ENCODE measurements around the gene CATSPER2. TPM values are rescaled to one million over a fixed set of nuclear protein-coding genes. Genes with fewer than 3 reads are reported as not detected.
"Not testable (repeated sequence)": the region's sequence is repeated elsewhere in the genome, so short reads cannot be mapped to it uniquely, and the experiment has no call there.

Gene CATSPER2
- total and polyA plus RNA-seq, 12 donors = 0.28 to 5.9 (median 1.3) TPM

DNA sequence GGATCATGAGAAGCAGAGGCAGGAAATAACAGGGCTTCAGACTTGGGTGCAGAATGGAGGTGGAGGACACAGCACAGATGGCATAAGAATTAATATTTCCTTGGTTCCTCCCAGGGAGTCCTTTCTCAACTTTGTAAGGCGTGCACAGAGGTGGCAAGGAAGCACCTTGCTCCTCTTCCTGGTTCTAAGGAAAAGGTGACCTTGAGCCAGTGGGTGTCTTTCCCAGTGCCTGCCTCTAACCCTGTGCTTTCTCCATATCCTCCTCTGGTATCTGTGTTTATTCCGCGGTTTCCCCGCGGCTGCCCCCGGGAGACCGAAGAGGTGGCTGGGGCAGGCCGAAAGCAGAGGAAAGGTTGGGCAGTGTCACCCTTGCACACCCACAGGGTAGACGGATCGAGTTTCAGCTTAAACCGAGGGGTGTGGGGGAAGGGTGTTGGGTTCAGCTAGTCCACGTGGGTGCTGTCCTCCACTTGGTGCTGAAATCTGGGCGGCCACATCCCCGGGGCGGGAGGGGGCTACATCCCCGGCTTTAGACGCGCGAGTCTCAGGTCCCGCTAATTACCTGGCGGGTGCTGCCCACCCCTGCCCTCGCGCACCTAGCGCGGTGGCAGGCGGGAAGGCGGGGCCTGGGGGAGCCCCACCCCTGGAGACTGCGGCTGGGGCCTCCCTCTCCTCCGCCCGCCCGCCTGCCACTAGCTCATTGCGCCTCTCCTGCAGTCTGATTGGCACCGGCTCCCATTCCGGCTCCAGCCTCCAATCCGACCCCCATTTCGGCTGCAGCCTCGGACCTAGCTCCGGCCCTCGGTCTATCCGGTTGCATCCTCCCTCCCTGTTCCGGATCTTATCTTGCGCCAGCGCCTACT, 55.1 kb downstream of the CATSPER2 start, which contains the start of gene CKMT1B:
TSS of gene CKMT1B (plus strand) at position 700 of the 863 bp plus-strand sequence. CDS start 192 bp downstream, outside the sequence.
- peak in 6 of 8 donors; percentile 17 to 62 (median 40) for ATAC-seq
- H3K4me3 ChIP-seq; H3K27ac ChIP-seq; H3K36me3 ChIP-seq; DNase-seq; intact Hi-C loops (cut with DNase I); H3K4me1 ChIP-seq; H3K27me3 ChIP-seq; H3K9me3 ChIP-seq: not testable (repeated sequence)
- no CpG with 5 or more reads among the region's 43 CpGs for WGBS, 2 donors

GRCh38 chr15:43592841-43593240, 55.8 kb downstream of the CATSPER2 start:
- H3K27ac ChIP-seq; H3K4me3 ChIP-seq; H3K9me3 ChIP-seq; H3K36me3 ChIP-seq; H3K27me3 ChIP-seq; DNase-seq; H3K4me1 ChIP-seq; ATAC-seq; intact Hi-C loops (cut with DNase I): not testable (repeated sequence)
- 17% methylated on average over 4 of the region's 8 CpGs for WGBS, 2 donors

- peak; percentile 98 to 100 (median 99) for ATAC-seq
- H3K27me3 ChIP-seq; DNase-seq; H3K36me3 ChIP-seq; H3K4me3 ChIP-seq; intact Hi-C loops (cut with DNase I); H3K27ac ChIP-seq; H3K4me1 ChIP-seq; H3K9me3 ChIP-seq: not testable (repeated sequence)
- WGBS, 2 donors = no CpG with 5 or more reads among the region's 54 CpGs
Measured at GRCh38 chr15:43589778-43590466, 58.7 kb downstream of the CATSPER2 start, which contains the start of gene PPIP5K1. Gene PPIP5K1 (minus strand): TSS chr15:43590208. CDS start chr15:43584504, 5,704 bp downstream.

Other genes starting within 250 kb of the CATSPER2 start
- gene TP53BP1, start 155.7 kb downstream of the CATSPER2 start, total RNA-seq = 10 to 100 TPM; 21.2 to 35.2 (median 29.3) TPM
- gene TP53BP1, start 155.7 kb downstream of the CATSPER2 start, polyA plus RNA-seq = 10 to 100 TPM; 11.2 to 12.6 TPM
- gene MAP1A, start 131.2 kb downstream of the CATSPER2 start, total RNA-seq = 100 to 1,000 TPM in 2 of 10 donors, 10 to 100 TPM in 8; 21.3 to 139 (median 51.6) TPM
- gene MAP1A, start 131.2 kb downstream of the CATSPER2 start, polyA plus RNA-seq = 10 to 100 TPM in 1 of 2 donors, 1 to 10 TPM in 1; 3.4 to 17.5 TPM
- 10 to 100 TPM; 12.2 to 33.9 (median 18.7) TPM for gene PPIP5K1, start 58.6 kb downstream of the CATSPER2 start, total RNA-seq
- gene PPIP5K1, start 58.6 kb downstream of the CATSPER2 start, polyA plus RNA-seq = 1 to 10 TPM; 3.2 to 6.9 TPM
- gene CKMT1B, start 54.8 kb downstream of the CATSPER2 start, total RNA-seq = 1 to 10 TPM in 1 of 10 donors, under 1 TPM in 4, not detected in 5; 0.26 to 1.6 (median 0.59) TPM
- gene CKMT1B, start 54.8 kb downstream of the CATSPER2 start, polyA plus RNA-seq = under 1 TPM; 0.33 to 0.59 TPM
- under 1 TPM in 3 of 10 donors, not detected in 7; 0.20 to 0.25 (median 0.21) TPM for gene STRC, start 30.0 kb downstream of the CATSPER2 start, total RNA-seq
- gene STRC, start 30.0 kb downstream of the CATSPER2 start, polyA plus RNA-seq = 1 to 10 TPM in 1 of 2 donors, under 1 TPM in 1; 0.06 to 1.2 TPM
- under 1 TPM in 4 of 10 donors, not detected in 6; 0.32 to 0.57 (median 0.39) TPM for gene CKMT1A, start 45.0 kb upstream of the CATSPER2 start, total RNA-seq
- under 1 TPM; 0.22 TPM for gene CKMT1A, start 45.0 kb upstream of the CATSPER2 start, polyA plus RNA-seq
- gene PDIA3, start 97.6 kb upstream of the CATSPER2 start, total RNA-seq = 100 to 1,000 TPM; 119 to 241 (median 144) TPM
- gene PDIA3, start 97.6 kb upstream of the CATSPER2 start, polyA plus RNA-seq = 100 to 1,000 TPM; 100 to 257 TPM
- gene ELL3, start 128.1 kb upstream of the CATSPER2 start, total RNA-seq = 1 to 10 TPM in 3 of 10 donors, under 1 TPM in 7; 0.25 to 1.6 (median 0.84) TPM
- 1 to 10 TPM in 1 of 2 donors, under 1 TPM in 1; 0.84 to 1.2 TPM for gene ELL3, start 128.1 kb upstream of the CATSPER2 start, polyA plus RNA-seq
- 1,000 to 10,000 TPM in 3 of 10 donors, 100 to 1,000 TPM in 7; 626 to 1,166 (median 689) TPM for gene SERF2, start 143.5 kb upstream of the CATSPER2 start, total RNA-seq
- 1,000 to 10,000 TPM; 2,367 to 4,286 TPM for gene SERF2, start 143.5 kb upstream of the CATSPER2 start, polyA plus RNA-seq
- gene SERINC4, start 151.4 kb upstream of the CATSPER2 start, total RNA-seq = under 1 TPM in 9 of 10 donors, not detected in 1; 0.09 to 0.72 (median 0.38) TPM
- under 1 TPM; 0.29 to 0.59 TPM for gene SERINC4, start 151.4 kb upstream of the CATSPER2 start, polyA plus RNA-seq
- 10 to 100 TPM in 5 of 10 donors, 1 to 10 TPM in 5; 5.5 to 24.3 (median 9.9) TPM for gene HYPK, start 151.8 kb upstream of the CATSPER2 start, total RNA-seq
- 10 to 100 TPM; 11.4 to 23.0 TPM for gene HYPK, start 151.8 kb upstream of the CATSPER2 start, polyA plus RNA-seq
- gene MFAP1, start 175.8 kb upstream of the CATSPER2 start, total RNA-seq = 10 to 100 TPM; 16.6 to 23.4 (median 20.7) TPM
- gene MFAP1, start 175.8 kb upstream of the CATSPER2 start, polyA plus RNA-seq = 10 to 100 TPM; 13.0 to 22.5 TPM
- gene WDR76, start 178.2 kb upstream of the CATSPER2 start, total RNA-seq = 1 to 10 TPM in 7 of 10 donors, under 1 TPM in 3; 0.68 to 4.1 (median 1.7) TPM
- 1 to 10 TPM in 1 of 2 donors, under 1 TPM in 1; 0.73 to 1.8 TPM for gene WDR76, start 178.2 kb upstream of the CATSPER2 start, polyA plus RNA-seq